Left ventricle myocardium inferior (tissue), 1 donor: Measurements from ENCODE around the gene DNAJC27. TPM values are rescaled to one million over a fixed set of nuclear protein-coding genes. Genes with fewer than 3 reads are reported as not detected.

ENCODE experiments used
- DNase-seq: peaks from one replicate; pipeline ENCODE4 v3.0.0-alpha.2; 2020
- H3K27ac ChIP-seq: fragments of 200-600 bp; replicated peaks from 2 replicates; pipeline ENCODE4 v1.8.0; 2021
- H3K27me3 ChIP-seq: fragments of 200-600 bp; 2 replicates; pipeline ENCODE4 v1.8.0; 2021; ENCODE audit warnings: low read depth
- H3K36me3 ChIP-seq: fragments of 200-600 bp; 2 replicates; pipeline ENCODE4 v1.8.0; 2021
- H3K4me1 ChIP-seq: fragments of 200-600 bp; 2 replicates; pipeline ENCODE4 v1.8.0; 2021
- H3K4me3 ChIP-seq: fragments of 200-600 bp; 2 replicates; pipeline ENCODE4 v1.8.0; 2021; ENCODE audit warnings: mild to moderate bottlenecking, moderate library complexity
- H3K9me3 ChIP-seq: fragments of 200-600 bp; replicated peaks from 2 replicates; pipeline ENCODE4 v1.8.0; 2021
- intact Hi-C: fragments of 100-400 bp; cut with micrococcal nuclease; formaldehyde crosslinking; loops from one replicate; pipeline ENCODE4 v1.11.0; 2022
- total RNA-seq: library from RNA; stranded (reverse); fragmentation: NEBNext Ultra II Directional; extraction: Animal tissue kit (Norgen Biotek cat#: 25700); gene quantifications from one replicate; pipeline ENCODE4 v1.2.1, GENCODE V29; 2021
- TF ChIP-seq, protein P1 (sequence below): fragments of 200-600 bp; IDR thresholded peaks from 2 replicates; pipeline ENCODE4 v1.8.0; 2021; ENCODE audit warnings: antibody characterized with exemption, mild to moderate bottlenecking, borderline replicate concordance
- donor health status: DM: no; HTN: yes; CAD: no; lungs with severe emphysema.

The DNAJC27 gene
- total RNA-seq, 1 donor from 2014 or later = 10.1 TPM

DNA sequence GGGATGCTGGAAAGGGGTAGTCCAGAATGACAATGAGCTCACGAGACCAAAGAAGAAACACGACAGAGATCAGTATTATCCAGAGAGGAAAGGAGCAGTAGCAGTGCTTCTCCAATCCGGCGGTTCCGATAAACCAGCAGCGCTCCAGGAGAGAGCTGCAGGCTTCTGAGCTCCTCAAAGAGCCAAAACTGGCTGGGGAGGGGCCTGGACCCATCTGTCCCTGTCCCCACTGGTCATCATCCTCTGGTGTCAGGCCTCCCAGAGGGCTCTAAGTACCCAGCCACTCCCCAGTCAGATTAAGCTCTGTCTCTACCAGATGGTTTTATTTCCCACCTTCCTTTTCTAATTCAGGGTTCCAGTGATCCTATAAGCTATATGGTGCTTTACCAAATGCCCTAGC, 23.2 kb downstream of the DNAJC27 start:
- no peak for DNase-seq
- H3K36me3 ChIP-seq = peaks cover 63% of the 10 kb centered on the region
- H3K9me3 ChIP-seq = no peaks in the 10 kb centered on the region
- intact Hi-C loops = no loop called here
- H3K4me3 ChIP-seq = no peak overlapping the region
- TF ChIP-seq, protein P1, sequence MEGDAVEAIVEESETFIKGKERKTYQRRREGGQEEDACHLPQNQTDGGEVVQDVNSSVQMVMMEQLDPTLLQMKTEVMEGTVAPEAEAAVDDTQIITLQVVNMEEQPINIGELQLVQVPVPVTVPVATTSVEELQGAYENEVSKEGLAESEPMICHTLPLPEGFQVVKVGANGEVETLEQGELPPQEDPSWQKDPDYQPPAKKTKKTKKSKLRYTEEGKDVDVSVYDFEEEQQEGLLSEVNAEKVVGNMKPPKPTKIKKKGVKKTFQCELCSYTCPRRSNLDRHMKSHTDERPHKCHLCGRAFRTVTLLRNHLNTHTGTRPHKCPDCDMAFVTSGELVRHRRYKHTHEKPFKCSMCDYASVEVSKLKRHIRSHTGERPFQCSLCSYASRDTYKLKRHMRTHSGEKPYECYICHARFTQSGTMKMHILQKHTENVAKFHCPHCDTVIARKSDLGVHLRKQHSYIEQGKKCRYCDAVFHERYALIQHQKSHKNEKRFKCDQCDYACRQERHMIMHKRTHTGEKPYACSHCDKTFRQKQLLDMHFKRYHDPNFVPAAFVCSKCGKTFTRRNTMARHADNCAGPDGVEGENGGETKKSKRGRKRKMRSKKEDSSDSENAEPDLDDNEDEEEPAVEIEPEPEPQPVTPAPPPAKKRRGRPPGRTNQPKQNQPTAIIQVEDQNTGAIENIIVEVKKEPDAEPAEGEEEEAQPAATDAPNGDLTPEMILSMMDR = no peak
- no peak overlapping the region for H3K27ac ChIP-seq
- H3K27me3 ChIP-seq = no peaks in the 10 kb centered on the region
- H3K4me1 ChIP-seq = peaks cover 13% of the 10 kb centered on the region

DNA sequence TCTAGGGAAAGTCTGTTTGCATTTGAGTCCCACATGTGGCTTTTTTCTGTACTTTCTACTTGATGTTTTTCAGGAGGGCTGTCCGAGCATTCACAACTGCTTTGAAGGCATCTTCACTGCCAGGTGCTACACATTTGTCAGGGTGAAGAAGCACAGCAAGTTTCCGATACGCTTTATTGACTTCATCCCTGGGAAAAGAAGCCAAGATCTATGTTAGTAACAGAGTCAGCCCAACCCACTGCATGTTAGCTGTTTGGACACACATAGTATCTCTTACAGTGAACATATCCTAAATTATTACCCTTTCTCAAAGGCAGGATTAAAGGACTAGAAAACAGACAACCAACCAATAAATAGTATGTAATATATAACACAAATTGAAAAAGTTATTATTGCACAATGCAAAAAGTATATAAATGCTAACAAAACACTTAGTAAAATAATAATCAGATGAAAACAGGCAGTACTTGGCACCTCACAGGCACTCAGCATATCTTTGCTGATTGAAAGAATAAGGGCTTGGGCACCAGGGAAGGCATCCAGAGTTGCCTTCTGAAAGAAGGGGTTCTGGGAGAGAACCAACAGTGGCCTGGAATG, 24.1 kb downstream of the DNAJC27 start:
- intact Hi-C loops = no loop called here
- TF ChIP-seq, protein P1 = no peak
- H3K36me3 ChIP-seq = peaks cover 55% of the 10 kb centered on the region

DNA sequence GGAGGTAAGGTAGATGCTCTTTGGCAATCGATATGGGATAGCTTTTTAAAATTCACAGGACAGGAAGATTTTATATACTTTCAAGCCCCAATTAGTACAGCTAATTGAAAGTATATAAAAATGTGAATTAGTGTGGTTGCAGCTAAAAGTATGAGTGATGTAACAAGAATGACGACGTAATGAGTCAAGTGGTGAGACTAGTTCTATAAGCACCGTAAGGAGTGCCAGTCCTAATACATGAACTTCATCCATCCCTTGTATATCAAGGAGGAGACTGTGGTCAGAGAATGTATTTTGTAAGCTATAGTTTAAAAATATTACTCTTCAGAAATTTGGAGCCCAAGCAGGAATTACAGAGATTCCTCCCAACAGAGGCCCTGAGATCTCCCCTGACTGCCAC, 25.8 kb downstream of the DNAJC27 start:
- Histone ChIP-seq H3K9me3 (no peaks in the 10 kb centered on the region), H3K36me3 (peaks cover 40% of the 10 kb centered on the region), H3K27me3 (no peaks in the 10 kb centered on the region), H3K27ac (no peak overlapping the region), H3K4me3 (no peak overlapping the region), H3K4me1 (peaks cover 13% of the 10 kb centered on the region)
- intact Hi-C loops = no loop called here
- TF ChIP-seq, protein P1 = no peak
- no peak for DNase-seq

More for the DNA sequence above, 24.1 kb downstream of the DNAJC27 start:
- Histone ChIP-seq H3K27ac (peak overlapping the region; percentile 21), H3K27me3 (no peaks in the 10 kb centered on the region), H3K9me3 (no peaks in the 10 kb centered on the region), H3K4me1 (peaks cover 13% of the 10 kb centered on the region), H3K4me3 (no peak overlapping the region)
- DNase-seq = no peak

DNA sequence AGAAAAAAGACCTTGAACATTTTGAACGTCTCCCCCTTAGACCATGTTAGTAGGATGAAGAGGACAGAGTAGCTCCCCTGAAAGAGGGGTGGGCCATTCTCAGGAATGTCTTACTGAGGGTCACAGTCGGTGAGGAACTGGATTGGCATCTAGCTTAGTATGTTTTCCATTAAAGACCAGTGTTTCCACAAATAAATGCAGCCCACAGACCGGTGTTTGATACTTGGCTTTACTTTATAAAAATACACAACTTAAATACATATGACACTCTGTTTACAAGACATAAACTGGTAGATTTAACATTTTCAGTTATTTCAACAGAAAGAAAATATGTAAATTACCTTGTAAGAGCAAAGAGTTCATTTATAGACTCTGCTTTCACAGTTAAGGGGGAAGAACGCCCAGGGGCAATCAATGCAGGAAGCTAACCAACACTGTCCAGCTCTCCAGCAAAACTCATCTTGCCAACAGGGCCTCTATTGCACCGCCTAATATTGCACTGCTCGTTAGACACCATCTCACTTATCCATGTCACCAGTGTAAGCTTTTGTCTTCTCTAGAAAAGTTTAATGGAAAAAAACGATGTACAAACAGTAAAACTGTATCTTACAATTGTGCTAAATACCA, 28.2 kb downstream of the DNAJC27 start:
- TF ChIP-seq, protein P1 = no peak
- peaks cover 8% of the 10 kb centered on the region for H3K4me1 ChIP-seq
- intact Hi-C loops = no loop called here
- no peaks in the 10 kb centered on the region for H3K9me3 ChIP-seq
- no peak overlapping the region for H3K27ac ChIP-seq
- H3K27me3 ChIP-seq = no peaks in the 10 kb centered on the region
- peaks cover 22% of the 10 kb centered on the region for H3K36me3 ChIP-seq
- no peak overlapping the region for H3K4me3 ChIP-seq
- DNase-seq = no peak

DNA sequence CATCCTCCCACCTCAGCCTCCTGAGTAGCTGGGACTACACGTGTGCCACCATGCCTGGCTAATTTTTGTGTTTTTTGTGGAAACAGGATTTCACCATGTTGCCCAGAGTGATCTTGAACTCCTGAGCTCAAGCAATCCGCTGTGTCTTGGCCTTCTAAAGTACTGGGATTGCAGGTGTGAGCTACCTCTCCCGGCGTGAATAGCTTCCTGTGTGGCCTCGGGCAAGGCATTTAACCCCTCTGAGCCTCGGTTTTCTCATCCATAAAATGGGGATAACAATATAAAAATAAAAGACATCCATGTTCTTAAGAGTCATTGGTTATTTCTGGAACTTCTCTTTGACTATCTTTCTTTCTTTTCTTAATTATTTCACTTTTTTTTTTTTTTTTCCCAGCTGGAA, 32.4 kb downstream of the DNAJC27 start:
- no peak overlapping the region for H3K27ac ChIP-seq
- intact Hi-C loops = no loop called here
- no peaks in the 10 kb centered on the region for H3K4me1 ChIP-seq
- H3K4me3 ChIP-seq = no peak overlapping the region
- no peaks in the 10 kb centered on the region for H3K9me3 ChIP-seq
- no peaks in the 10 kb centered on the region for H3K27me3 ChIP-seq
- H3K36me3 ChIP-seq = no peaks in the 10 kb centered on the region
- DNase-seq = no peak
- TF ChIP-seq, protein P1 = no peak
